MM.1S (cell line): ENCODE data around the gene RABL3.
"Not testable (repeated sequence)": the region's sequence is repeated elsewhere in the genome, so short reads cannot be mapped to it uniquely, and the experiment has no call there.

Experiments
- DNase-seq: peaks from one replicate; pipeline ENCODE4 v3.0.0-alpha.2; 2015
- H2AFZ ChIP-seq: fragments of 300-600 bp; sonication (generic); 2 replicates; pipeline ENCODE4 v1.6.0; 2016; ENCODE audit warnings: antibody characterized with exemption, low read length
- H3F3A ChIP-seq: fragments of 300-600 bp; sonication (generic); 2 replicates; pipeline ENCODE4 v1.6.1; 2016; ENCODE audit warnings: mild to moderate bottlenecking, antibody characterized with exemption, low read length, moderate library complexity, mixed read lengths; ENCODE audit not compliant: insufficient read depth
- H3K27ac ChIP-seq: fragments of 300-600 bp; sonication (generic); 2 replicates; pipeline ENCODE4 v1.5.1; 2016; ENCODE audit warnings: mild to moderate bottlenecking, low read length
- H3K27me3 ChIP-seq: fragments of 300-600 bp; sonication (generic); replicated peaks from 2 replicates; pipeline ENCODE4 v1.6.0; 2016; ENCODE audit warnings: low read length; ENCODE audit not compliant: insufficient read depth
- H3K36me3 ChIP-seq: fragments of 300-600 bp; sonication (generic); replicated peaks from 2 replicates; pipeline ENCODE4 v1.6.1; 2016; ENCODE audit warnings: mild to moderate bottlenecking, low read length, mixed read lengths; ENCODE audit not compliant: insufficient read depth
- H3K4me1 ChIP-seq: fragments of 300-600 bp; sonication (generic); 2 replicates; pipeline ENCODE4 v1.6.1; 2016; ENCODE audit warnings: low read length, mixed read lengths
- H3K4me2 ChIP-seq: fragments of 300-600 bp; sonication (generic); 2 replicates; pipeline ENCODE4 v1.6.0; 2016; ENCODE audit warnings: low read depth, low read length
- H3K4me3 ChIP-seq: fragments of 300-600 bp; sonication (generic); 2 replicates; pipeline ENCODE4 v1.5.1; 2016; ENCODE audit warnings: low read length, mixed read lengths
- H3K79me2 ChIP-seq: fragments of 300-600 bp; sonication (generic); 2 replicates; pipeline ENCODE4 v1.6.1; 2016; ENCODE audit warnings: mixed run types, low read length, mixed read lengths
- H3K9ac ChIP-seq: fragments of 300-600 bp; sonication (generic); 2 replicates; pipeline ENCODE4 v1.6.1; 2016; ENCODE audit warnings: low read length, mixed read lengths
- H3K9me2 ChIP-seq: fragments of 300-600 bp; sonication (generic); replicated peaks from 2 replicates; pipeline ENCODE4 v1.6.1; 2016; ENCODE audit warnings: mild to moderate bottlenecking, low read length, mixed read lengths; ENCODE audit not compliant: insufficient read depth
- H3K9me3 ChIP-seq: fragments of 300-600 bp; sonication (generic); replicated peaks from 2 replicates; pipeline ENCODE4 v1.6.1; 2016; ENCODE audit warnings: mild to moderate bottlenecking, low read length, mixed read lengths; ENCODE audit not compliant: insufficient read depth
- H4K20me1 ChIP-seq: fragments of 300-600 bp; sonication (generic); 2 replicates; pipeline ENCODE4 v1.6.1; 2016; ENCODE audit warnings: mild to moderate bottlenecking, low read length, moderate library complexity, mixed read lengths; ENCODE audit not compliant: insufficient read depth
- CTCF ChIP-seq: fragments of 300-600 bp; sonication (generic); IDR thresholded peaks from 2 replicates; pipeline ENCODE4 v1.5.1; 2016; ENCODE audit warnings: antibody characterized with exemption, low read length, mixed read lengths
- EZH2 ChIP-seq: fragments of 300-600 bp; sonication (generic); optimal IDR thresholded peaks from 2 replicates; pipeline ENCODE3; 2017; ENCODE audit warnings: low read depth, mild to moderate bottlenecking, antibody characterized with exemption, low read length, mixed read lengths
- EZH2phosphoT487 ChIP-seq: fragments of 300-600 bp; sonication (generic); IDR thresholded peaks from 2 replicates; pipeline ENCODE4 v1.6.1; 2018; ENCODE audit warnings: antibody characterized with exemption, low read length

Gene RABL3

GRCh38 chr3:120726791-120727190 is 15.5 kb downstream of the RABL3 start:
- no peak overlapping the region for H3K4me2 ChIP-seq
- H4K20me1 ChIP-seq: no peaks in the 10 kb centered on the region
- no peak overlapping the region for H3K4me3 ChIP-seq
- no peaks in the 10 kb centered on the region for H3K79me2 ChIP-seq
- TF ChIP-seq CTCF (no peak), EZH2 (no peak), EZH2phosphoT487 (no peak)
- H3K27me3 ChIP-seq: no peaks in the 10 kb centered on the region
- no peak for DNase-seq
- H3K9ac ChIP-seq: no peak overlapping the region
- H3K9me2 ChIP-seq: no peaks in the 10 kb centered on the region
- H3K36me3 ChIP-seq: no peaks in the 10 kb centered on the region
- no peaks in the 10 kb centered on the region for H3F3A ChIP-seq
- H3K4me1 ChIP-seq: no peaks in the 10 kb centered on the region
- no peak overlapping the region for H2AFZ ChIP-seq
- H3K27ac ChIP-seq: no peak overlapping the region
- H3K9me3 ChIP-seq: no peaks in the 10 kb centered on the region

GRCh38 chr3:120719167-120719834 is 23.0 kb downstream of the RABL3 start:
- not testable (repeated sequence) for H3K79me2 ChIP-seq, H3K9ac ChIP-seq, H2AFZ ChIP-seq, H3K4me2 ChIP-seq, H3K4me3 ChIP-seq, H3K9me3 ChIP-seq, H4K20me1 ChIP-seq, H3K36me3 ChIP-seq, H3F3A ChIP-seq, H3K4me1 ChIP-seq, H3K27me3 ChIP-seq, H3K27ac ChIP-seq, H3K9me2 ChIP-seq, DNase-seq

- no peaks in the 10 kb centered on the region for H3F3A ChIP-seq
- H3K4me2 ChIP-seq: no peak overlapping the region
- H3K4me3 ChIP-seq: no peak overlapping the region
- no peaks in the 10 kb centered on the region for H4K20me1 ChIP-seq
- no peak overlapping the region for H3K27ac ChIP-seq
- TF ChIP-seq EZH2phosphoT487: no peak
- TF ChIP-seq CTCF: no peak
- TF ChIP-seq EZH2: no peak
- DNase-seq: no peak
- no peaks in the 10 kb centered on the region for H3K4me1 ChIP-seq
- no peaks in the 10 kb centered on the region for H3K27me3 ChIP-seq
- H3K9me3 ChIP-seq: no peaks in the 10 kb centered on the region
- H3K9ac ChIP-seq: no peak overlapping the region
- no peaks in the 10 kb centered on the region for H3K9me2 ChIP-seq
- H3K36me3 ChIP-seq: no peaks in the 10 kb centered on the region
- H2AFZ ChIP-seq: no peak overlapping the region
- no peaks in the 10 kb centered on the region for H3K79me2 ChIP-seq
Observed at GRCh38 chr3:120713262-120713661, 29.1 kb downstream of the RABL3 start.

- Histone ChIP-seq H3K27me3 (no peaks in the 10 kb centered on the region), H2AFZ (no peak overlapping the region), H3K9ac (no peak overlapping the region), H3K36me3 (no peaks in the 10 kb centered on the region), H3F3A (no peaks in the 10 kb centered on the region), H3K9me3 (no peaks in the 10 kb centered on the region), H4K20me1 (no peaks in the 10 kb centered on the region), H3K79me2 (no peaks in the 10 kb centered on the region), H3K4me2 (no peak overlapping the region), H3K4me3 (no peak overlapping the region), H3K9me2 (no peaks in the 10 kb centered on the region), H3K4me1 (no peaks in the 10 kb centered on the region), H3K27ac (no peak overlapping the region)
- DNase-seq: no peak
- TF ChIP-seq EZH2phosphoT487: no peak
- no peak for TF ChIP-seq EZH2
- TF ChIP-seq CTCF: no peak
Observed at GRCh38 chr3:120710369-120710768, 31.9 kb downstream of the RABL3 start.
